GM18868 (cell line): ENCODE data around the gene ADSS2.

ENCODE experiments used
- ATAC-seq: cut with Tn5 transposase; IDR thresholded peaks from one replicate; pipeline ENCODE4 v1.9.1; 2021; ENCODE audit warnings: mild to moderate bottlenecking, moderate library complexity; ENCODE audit not compliant: unreplicated experiment

The ADSS2 gene

DNA sequence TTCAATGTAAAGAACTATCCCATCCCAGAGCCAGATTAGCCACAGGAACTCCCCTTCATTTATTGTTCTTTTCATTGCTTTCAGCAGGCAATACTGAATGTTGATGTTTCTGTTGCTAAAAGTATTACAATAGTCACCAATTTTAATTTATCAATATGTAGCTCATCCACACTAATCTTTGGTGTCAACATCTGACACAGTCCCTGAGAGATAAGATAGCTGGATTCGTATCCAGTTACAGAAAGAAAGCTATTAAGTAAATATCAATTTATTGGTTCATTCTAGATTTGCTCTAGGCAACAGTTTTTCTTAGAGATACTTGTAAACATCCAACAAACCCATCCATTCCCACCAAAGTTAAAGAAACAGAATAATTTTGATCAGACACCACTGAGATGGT is 4.7 kb downstream of the ADSS2 start:
- ATAC-seq = no peak

DNA sequence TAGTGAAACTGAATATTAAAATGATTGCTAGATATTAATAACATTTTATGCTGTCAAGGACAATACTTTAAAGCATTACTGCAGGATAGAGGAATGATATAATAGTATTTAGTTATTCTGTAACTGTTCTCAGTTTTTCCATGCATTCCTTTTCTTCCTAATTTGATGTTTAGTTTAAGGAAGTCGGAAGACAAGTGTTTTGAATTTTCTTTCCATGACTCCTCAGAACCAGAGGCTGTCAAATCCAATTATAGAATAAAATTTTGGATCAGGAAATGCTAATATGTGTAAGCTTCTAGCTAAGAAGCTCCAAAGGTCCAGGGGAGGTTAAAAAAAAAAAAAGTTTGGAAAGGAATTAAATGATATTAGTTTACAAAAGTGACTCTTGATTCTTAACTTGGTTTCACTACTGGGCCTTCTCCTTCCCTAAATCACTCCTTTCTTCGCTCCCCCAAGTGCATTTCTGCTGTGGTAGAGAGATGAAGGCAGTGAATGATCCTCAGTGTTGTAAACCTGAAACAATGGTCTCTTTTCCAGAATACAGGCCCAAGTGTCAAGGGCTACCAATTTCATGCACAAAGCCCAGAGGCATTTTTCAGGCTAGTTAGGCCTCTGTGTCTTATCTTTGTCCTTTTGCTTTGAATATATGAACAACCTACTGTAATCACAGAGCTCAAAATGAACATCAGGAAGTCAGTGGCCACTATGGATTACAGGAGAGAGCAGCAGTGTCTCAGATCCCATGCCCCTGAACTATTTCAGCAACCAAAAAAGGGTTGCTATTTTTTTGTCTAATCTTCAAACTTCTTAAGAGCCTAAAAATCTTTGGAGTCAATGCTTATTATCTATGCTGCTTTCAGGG is 6.2 kb downstream of the ADSS2 start:
- ATAC-seq = no peak

DNA sequence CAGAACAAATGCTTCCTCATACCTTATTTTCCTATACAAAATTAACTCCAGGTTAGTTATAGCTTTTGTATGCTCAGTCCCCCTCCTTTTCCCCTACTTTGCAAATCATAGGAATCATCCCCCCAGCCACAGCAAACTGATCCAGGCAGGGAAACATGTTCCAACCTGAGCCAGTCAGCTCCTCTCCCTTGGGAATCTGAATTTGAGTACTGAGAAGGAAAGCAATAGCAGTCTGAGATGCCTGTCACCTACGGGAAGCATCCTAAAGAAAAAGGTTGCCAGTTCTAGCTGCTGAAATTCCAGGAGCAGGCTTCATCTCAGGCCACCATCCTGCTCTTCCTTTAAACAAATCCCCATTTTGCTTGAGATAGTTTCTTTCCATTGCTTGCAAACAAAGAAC is 6.9 kb downstream of the ADSS2 start:
- no peak for ATAC-seq

DNA sequence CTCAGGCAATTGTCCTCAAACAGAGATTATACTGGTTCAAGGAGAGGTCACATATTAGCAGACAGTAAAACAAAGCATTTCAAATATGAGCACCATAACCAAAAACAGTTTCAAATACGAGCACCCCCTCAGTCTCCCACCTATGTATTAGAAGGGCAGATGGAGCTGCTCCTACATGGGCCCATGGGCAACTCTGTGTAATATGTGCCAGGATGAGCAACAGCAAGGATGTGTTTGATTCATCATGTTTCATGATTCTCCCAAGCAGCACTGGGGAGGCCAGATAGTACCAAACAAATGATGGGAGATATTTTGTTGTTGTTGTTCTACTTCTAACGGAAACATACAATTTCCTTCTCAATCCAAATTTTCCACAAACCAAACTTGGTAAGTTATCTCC is 8.9 kb downstream of the ADSS2 start:
- ATAC-seq = no peak

DNA sequence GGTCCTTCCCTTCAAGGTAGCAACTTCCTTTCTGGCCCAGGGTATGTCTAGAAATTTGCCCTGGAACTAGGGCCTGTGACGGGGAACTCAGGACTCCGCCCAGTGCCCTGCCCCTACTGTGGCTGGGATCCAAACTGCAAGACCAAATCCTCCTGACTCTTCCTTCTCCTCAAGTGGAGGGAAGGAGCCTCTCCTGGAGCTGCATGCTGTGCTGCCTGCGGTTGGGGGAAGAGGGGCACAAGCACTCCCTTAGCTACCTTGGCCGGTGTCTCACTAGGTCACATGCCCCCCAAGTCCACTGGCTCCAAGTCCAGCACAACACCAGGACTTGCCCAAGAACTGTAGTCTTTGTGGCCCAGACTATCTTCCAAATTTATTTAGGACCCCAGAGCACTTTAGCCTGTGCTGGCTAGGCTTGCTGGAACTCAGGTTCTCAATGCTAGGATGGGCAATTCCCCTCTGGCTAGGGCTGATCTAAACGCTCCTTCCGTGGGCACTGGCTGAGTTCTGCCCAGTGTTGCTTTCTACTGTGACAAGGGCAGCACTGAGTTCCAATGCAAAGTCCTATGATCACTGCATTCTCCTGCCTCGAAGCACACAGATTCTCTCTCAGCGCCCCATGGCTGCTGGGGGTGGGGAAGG is 12.2 kb downstream of the ADSS2 start:
- ATAC-seq = no peak

DNA sequence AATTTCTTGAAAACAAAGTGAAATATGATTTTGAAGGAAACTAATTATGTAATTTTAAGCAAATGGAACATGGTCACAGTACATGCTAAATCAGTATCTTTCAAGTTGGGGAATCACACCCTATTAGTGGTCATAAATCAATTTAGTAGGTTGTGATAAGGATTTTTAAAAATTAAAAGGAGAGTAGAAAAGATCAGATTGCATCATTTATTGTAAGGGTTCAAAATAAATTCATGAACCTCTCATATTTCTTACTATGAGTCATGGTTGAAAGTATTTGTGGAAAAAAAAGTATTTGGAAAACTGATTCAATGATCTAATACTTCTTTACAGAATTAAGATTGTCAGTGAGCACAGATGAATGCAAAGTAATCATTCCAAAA is 14.6 kb downstream of the ADSS2 start:
- ATAC-seq = no peak

DNA sequence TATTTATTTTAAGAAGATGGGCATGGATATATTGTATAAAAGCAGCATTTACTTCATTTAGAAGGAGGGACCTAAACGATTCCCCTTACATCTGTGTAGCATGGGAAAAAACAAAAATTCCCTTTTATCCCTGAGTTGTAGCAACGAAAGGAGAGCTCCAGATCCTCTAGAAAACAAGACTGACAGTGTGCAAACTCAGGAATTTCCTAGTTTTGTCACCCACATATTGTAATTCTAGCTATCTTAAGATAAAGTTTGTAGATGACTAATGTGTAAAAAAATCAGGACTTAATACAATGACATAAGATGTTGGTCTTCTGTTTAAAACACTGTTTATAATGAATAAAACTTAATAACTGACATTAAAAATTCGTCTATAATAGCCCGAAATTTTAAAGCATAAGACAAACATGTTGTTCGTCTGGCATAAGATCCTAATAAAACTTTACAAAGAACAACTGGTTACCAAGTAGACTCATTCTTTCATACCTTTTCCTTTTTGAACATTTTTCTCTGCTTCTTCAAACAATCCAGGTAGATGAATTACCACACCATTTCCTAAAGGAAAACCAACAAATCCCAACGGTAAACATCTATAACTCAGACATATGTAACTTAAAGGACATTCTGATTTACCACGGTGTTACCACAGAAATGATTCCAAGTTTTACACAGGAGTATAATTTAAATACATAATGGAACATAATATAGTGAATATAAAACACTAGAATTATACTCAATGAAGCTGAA is 15.2 kb downstream of the ADSS2 start:
- no peak for ATAC-seq

DNA sequence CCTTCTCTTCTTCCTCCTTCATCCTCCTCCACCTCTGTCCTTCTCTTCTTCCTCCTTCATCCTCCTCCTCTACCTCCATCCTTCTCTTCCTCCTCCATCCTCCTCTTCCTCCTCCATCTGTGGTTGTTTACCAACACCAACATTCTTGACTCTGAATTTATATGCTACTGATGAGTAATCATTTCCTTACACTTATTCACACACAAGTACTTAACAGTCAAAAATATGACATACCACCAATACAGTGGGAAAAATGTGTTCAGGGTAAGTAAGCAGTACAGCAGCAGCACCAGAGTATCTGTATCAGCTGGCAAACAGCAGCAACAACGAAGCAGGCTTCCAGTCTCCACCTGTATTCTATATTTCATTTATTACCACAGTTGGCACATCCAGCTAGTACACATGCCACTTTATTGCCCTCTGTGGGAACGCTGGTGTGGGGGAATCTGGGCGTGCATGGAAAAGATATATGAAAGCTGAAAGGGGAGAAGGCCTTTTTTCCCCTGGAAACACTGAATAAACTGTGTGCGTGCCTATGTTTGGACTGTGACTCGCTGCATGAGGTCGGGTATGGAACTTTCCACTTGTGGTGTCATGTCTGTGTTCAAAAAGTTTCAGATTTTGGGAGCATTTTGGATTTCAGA is 16.0 kb downstream of the ADSS2 start:
- ATAC-seq = no peak

DNA sequence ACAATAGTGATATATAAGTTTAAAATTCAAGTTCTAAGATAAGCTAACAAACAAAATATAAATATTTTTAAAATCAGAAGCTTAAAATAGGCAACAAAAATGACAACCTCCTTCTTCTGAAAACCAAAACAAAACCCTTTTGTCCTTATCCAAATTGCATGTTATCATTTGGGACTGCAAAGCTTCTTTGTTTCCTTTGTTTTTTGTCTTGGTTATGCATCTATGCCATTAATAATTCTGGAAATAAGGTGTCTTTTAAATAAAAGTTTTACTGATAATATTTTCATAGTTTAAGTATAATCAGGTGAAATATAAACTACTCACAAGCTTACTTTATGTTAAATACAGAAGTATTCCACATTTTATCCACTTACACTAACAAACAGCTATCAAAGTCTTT is 20.5 kb downstream of the ADSS2 start:
- no peak for ATAC-seq

DNA sequence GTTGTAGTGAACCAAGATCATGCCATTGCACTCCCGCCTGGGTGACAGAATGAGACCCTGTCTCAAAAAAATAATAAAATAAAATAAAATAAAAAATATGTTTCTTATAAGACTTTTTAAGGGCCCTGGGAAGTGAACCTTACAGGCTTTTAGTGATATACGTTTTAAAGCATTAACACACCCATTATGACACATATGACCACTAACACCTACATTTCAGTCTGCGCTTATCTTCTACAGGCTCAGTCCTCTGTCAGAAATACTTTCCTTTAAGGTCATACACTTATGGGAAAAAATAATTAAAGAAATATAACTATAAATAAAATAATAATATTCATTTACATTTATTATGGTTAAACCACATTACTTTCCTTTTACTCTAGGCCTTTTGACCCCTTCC is 21.9 kb downstream of the ADSS2 start:
- no peak for ATAC-seq

DNA sequence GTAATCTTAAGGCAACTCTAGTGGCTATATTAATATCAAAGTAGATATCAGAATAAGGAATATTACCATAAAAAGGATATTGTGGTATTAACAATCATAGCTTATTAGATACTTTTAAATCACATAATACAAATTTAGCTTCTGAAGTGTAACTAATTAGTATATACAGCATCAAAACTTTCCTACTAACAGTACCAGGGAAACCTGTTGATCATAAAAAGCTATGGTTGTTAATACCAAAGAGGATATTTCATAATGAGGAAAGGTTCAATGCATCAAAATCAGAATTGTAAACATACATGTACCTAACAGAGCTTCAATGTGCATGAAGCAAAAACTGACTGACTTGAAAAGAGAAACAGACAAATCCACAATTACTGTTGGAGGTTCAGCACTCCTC is 24.1 kb downstream of the ADSS2 start:
- ATAC-seq = no peak

DNA sequence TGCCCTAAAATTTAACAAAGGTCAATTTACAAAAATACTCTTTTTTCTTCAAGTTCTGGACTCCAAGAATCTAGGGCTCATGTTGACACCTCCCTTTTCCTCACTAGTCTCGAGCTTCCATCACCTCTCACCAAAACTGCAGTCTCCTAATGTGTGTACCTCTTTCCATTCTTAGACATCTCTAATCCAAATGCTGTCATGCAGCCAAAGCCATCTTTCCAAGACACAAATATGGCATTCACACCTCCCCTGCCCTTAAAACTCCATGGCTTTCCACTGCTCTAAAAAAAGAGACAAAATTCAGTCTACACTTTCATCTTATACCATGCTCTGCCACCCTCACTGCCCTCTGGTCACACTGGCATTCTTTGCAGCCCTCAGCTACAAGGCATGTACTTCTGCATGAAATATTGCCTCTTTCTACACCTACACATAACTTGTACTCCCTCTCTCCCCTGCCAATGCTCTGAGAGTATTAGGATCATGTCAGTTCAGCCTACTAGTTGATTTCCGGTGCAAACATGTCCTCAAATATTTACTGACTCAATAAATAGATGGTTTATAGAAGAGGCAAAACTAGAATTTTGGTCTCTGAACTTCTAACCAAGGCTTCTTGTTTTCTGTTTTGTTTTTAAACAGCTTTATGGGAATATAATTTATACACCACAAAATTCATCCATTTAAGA is 26.9 kb downstream of the ADSS2 start:
- ATAC-seq = no peak

DNA sequence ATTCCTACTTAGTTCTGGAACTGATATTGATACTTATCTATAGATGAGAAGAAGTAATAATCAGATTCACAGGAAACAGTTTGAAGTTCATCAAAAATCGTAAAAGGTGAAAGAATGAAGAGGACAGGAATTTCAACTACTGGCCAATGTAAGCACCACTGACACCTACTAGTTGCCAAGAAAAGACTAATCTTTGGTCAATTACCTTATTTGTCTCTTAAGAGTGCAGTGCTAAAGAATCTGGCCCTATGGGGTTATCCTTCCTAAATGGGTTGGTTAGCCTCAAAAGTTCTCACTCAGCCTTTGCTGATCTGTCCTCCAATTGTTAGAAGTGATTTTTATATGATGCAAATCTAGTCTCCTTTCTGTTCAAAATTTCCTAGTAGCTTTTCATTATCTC is 29.5 kb downstream of the ADSS2 start:
- no peak for ATAC-seq

DNA sequence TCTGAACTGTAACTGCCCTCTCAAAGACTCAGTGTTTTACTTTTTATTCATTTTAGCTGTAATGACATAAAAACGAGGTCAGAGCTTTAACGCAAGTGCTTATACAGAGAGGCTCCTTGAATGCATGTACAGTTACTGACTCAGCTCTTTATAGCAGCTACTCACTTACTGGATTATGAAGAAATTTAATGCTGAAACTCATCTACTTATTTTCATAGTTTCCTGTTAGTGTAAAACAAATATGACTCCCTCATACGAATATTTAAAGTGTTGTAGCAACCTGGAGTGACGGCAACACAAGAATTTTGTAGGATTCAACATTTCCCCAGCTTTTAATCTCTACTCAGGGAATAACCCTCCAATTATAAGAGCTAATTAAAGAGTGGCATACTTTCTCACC is 32.7 kb downstream of the ADSS2 start:
- no peak for ATAC-seq

DNA sequence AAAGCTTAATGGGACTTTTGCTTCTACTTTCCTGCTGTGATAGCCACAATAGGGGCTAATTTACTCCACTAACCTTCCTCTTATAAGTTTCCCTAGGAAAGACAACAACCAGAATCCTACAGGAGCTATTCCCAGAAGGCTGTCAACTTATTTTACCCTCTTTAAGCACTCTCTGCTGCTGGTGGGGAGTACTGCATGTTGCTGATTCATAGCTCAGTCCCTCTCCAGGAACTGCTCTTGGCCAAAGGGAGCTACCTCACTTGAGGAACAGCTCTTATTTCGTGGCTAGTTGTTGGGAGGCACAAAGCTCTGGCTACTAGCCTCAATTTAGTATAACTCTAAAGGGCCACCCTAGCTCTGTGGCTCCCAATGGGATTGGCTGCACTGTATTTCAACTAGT is 37.2 kb downstream of the ADSS2 start:
- no peak for ATAC-seq

DNA sequence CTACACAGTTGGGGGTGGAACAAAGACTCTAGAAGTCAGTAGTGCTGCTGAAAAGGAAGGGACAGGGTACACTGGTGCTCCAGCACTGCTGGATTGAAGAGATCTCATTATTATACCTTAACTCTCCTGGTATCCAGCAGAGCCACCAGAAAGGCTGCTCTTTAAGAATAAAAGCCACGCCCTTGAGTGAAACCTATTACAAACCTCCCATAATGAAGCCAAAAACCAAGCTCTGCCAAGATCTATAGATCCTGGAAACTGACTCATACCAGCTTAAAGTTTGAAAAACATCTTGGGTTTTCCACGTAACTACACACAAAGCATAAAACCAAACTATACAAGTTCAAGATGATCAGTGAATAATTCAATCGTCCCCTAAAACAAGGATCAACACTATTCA is 38.0 kb downstream of the ADSS2 start:
- ATAC-seq = no peak

DNA sequence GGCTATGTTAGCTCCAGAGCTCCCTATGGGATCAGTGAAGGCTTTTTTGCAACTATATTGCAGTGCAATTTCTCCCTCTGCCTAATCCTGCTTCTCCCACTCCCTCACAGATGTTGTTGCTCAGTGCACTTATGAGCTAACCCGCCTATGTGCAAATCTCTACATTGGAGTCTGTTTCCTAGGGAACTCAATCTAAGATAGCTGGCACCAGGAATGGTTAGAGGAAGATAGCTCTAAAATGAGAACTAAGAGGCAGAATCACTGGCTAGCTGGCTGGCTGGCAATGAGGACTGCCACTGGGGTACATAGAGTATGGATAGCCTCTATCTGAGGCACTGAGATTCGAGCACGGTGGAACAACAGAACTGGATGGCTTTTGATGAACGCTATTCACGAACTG is 39.5 kb downstream of the ADSS2 start:
- no peak for ATAC-seq

DNA sequence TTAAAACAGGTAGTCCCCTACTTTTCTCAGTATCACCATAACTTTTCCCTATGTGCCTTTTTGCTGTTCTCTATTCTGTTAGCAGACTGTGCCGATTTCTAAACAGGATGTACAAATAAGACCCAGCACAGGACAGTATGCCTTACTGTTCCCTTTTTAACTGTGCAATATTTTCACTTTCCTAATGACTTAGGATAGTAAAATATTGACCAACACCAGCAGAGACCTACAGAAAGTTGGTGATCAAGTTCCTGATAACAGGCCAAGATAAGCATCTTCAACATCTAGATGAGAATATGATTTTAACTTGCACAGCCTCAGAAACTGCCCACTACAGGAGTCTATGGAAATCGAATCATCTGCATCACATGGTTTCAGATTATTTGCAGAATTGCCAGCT is 42.0 kb downstream of the ADSS2 start:
- peak; percentile 79 for ATAC-seq

DNA sequence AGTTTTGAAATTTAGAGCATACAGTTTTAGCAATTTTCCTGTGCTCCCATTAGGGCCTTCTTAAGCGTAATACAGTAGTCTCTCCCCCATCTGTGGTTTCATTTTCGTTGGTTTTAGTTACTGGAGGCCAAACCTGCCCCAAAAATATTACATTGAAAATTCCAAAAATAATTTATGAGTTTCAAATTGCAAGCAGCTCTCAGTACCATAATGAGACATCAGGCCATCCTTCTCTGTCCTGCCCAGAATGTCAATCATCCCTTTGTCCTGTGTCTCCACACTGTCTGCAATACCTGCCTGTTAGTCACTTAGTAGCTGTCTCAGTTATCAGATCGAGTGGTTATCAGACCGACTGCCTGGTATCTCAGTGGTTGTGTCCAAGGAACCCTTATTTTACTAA is 45.4 kb downstream of the ADSS2 start:
- ATAC-seq = peak; percentile 89

DNA sequence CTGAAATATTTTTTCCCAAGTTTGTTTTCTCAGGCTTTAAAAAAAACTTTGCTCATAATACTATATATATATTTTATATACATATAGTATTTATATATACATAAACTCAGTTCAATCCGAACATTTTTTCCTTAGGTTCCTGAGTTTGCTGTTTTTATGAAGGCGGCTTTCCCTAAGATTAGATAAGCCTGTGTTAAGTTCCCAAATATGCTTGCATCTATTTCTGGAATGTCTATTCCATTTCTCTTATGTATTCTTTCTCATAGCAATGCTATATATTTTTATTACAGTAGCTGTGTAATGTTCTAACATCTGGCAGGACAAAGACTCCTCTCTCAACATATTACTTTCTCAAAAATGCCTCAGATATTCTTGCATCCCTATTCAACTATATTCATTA is 45.9 kb downstream of the ADSS2 start:
- peak; percentile 2 for ATAC-seq

DNA sequence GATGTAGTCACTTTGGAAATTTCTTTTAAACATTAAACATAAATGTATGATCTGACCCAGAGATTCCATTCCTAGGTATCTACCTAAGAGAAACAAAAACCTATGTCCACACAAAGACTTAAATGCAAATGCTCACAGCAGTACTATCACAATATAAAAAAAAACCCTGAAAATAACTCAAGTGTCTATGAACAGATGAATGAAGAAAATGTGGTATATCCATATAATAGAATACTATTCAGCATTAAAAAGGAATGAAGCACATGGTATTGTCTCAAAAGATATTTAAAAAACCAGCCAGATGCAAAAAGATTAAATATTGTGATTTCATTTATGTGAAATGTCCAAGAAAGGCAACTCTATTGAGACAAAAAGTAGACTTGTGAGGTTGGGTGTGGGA is 48.3 kb downstream of the ADSS2 start:
- ATAC-seq = no peak
